T-cell (primary cell): ENCODE data around the gene TCEA3. TPM values are rescaled to one million over a fixed set of nuclear protein-coding genes. Genes with fewer than 3 reads are reported as not detected.

Experiments used
- ATAC-seq, 4 experiments: fragments of 200-7000 bp in 3 of 4; fragments of 150-1000 bp in 1 of 4; cut with Tn5 transposase; replicated peaks in 1 of 4; 1 replicate in 3 of 4; 2 replicates in 1 of 4; pipeline ENCODE4 v1.10.0; 2021; ENCODE audit warnings: moderate library complexity in 3 of 4, mild to moderate bottlenecking in 2 of 4, moderate number of reproducible peaks in 1 of 4
- CTCF ChIA-PET, 2 donors: fragments of 300-600 bp; sonication (Branson Sonifier 250); formaldehyde crosslinking; loops; one replicate each; lab custom pipeline; 2022; ENCODE audit warnings: antibody characterized with exemption in 2 of 2; lab: Charles Lee
- POLR2A ChIA-PET, 2 donors: fragments of 300-600 bp; sonication (Branson Sonifier 250); formaldehyde crosslinking; loops; one replicate each; lab custom pipeline; 2022; ENCODE audit warnings: antibody characterized with exemption in 2 of 2; lab: Charles Lee
- DNase-seq, 35 experiments: peaks; one replicate each; pipeline versions ENCODE4 v3.0.0 to v3.0.0-alpha.2; 2013 to 2023
- H3K27ac ChIP-seq: one replicate; pipeline ENCODE4 v1.5.1; 2013; ENCODE audit warnings: low read length
- H3K27me3 ChIP-seq, 2 experiments: replicated peaks in 1 of 2; 1 replicate in 1 of 2; 2 replicates in 1 of 2; pipeline versions ENCODE4 v1.6.1 to v1.7.0; 2013; ENCODE audit warnings: low read length in 1 of 2, mixed read lengths in 1 of 2; ENCODE audit not compliant: control insufficient read depth in 2 of 2, insufficient read depth in 2 of 2; ENCODE audit errors: extremely low read depth in 1 of 2
- H3K36me3 ChIP-seq, 2 donors: 1 replicate in 1 of 2; 2 replicates in 1 of 2; pipeline versions ENCODE4 v1.6.1 to v1.7.0; 2013; ENCODE audit warnings: low read length in 1 of 2; ENCODE audit not compliant: control insufficient read depth in 2 of 2, insufficient read depth in 1 of 2; ENCODE audit errors: extremely low read depth in 1 of 2
- H3K4me1 ChIP-seq, 2 experiments: 1 replicate in 1 of 2; 2 replicates in 1 of 2; pipeline versions ENCODE4 v1.6.1 to v1.7.0; 2013; ENCODE audit warnings: low read length in 2 of 2, mixed read lengths in 1 of 2; ENCODE audit not compliant: insufficient read depth in 2 of 2, control insufficient read depth in 1 of 2; ENCODE audit errors: extremely low read depth in 1 of 2
- H3K4me3 ChIP-seq, 2 donors: 1 replicate in 1 of 2; 2 replicates in 1 of 2; pipeline versions ENCODE4 v1.5.1 to v1.7.0; 2013; ENCODE audit warnings: mild to moderate bottlenecking in 2 of 2, low read length in 1 of 2, moderate library complexity in 1 of 2; ENCODE audit not compliant: control insufficient read depth in 1 of 2; ENCODE audit errors: extremely low read depth in 1 of 2
- H3K9me3 ChIP-seq: 2 replicates; pipeline ENCODE4 v1.7.0; 2013
- H3K27ac Mint-ChIP-seq, 2 donors: one replicate each; pipeline ENCODE4 v1.8.0; 2020 to 2021; ENCODE audit warnings: mild to moderate bottlenecking in 2 of 2, mixed read lengths in 2 of 2
- H3K27me3 Mint-ChIP-seq, 2 donors: one replicate each; pipeline ENCODE4 v1.8.0; 2021 to 2022; ENCODE audit warnings: mixed read lengths in 2 of 2
- H3K36me3 Mint-ChIP-seq: one replicate; pipeline ENCODE4 v1.8.0; 2021; ENCODE audit warnings: mixed read lengths
- H3K4me1 Mint-ChIP-seq, 3 donors: one replicate each; pipeline ENCODE4 v1.8.0; 2020 to 2022; ENCODE audit warnings: mixed read lengths in 3 of 3, mild to moderate bottlenecking in 1 of 3
- H3K4me3 Mint-ChIP-seq, 3 donors: one replicate each; pipeline ENCODE4 v1.8.0; 2020 to 2022; ENCODE audit warnings: mild to moderate bottlenecking in 3 of 3, mixed read lengths in 3 of 3, moderate library complexity in 3 of 3
- H3K9me3 Mint-ChIP-seq, 3 donors: one replicate each; pipeline ENCODE4 v1.8.0; 2020 to 2022; ENCODE audit warnings: mixed read lengths in 3 of 3
- WGBS: methylation state at CpG from one replicate; pipeline ENCODE4 v1.1.5; 2013; ENCODE audit warnings: missing lambda C conversion rate; ENCODE audit not compliant: insufficient coverage; 5-methylcytosine and 5-hydroxymethylcytosine counted together
- total RNA-seq, 35 experiments: library from RNA in 6 of 35; stranded (reverse) in 6 of 35; fragments of 120-200 nt in 1 of 35; gene quantifications; one replicate each; pipeline versions ENCODE4 v1.2.1 to v1.2.4 and lab custom pipeline; 2013 to 2026

TCEA3 gene
- total RNA-seq, 5 donors from 2014 or later (not counting 1 experiment from before 2014, with no cell fraction given): 16.1 to 39.9 (median 32.4) TPM

DNA sequence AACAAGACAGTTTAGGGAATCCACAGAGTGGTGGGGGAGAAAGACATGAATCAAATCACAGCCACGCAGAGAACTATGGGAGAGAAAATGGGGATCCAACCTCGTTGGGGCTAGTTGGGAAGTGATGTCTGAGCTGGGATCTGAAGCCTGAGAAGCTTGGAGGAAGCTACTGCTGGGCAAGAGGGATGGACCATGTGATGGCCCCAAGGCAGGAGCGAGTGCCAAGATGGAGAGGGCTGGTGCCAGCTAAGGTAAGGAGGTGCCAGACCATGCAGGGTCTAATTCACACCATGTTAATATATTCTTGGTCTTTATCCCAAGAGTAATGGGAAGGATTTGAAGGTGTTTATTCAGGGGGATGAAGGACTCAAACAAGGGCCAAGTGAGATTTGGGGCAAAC lies 18.2 kb upstream of the TCEA3 start:
- Histone ChIP-seq H3K36me3 (no peaks in the 10 kb centered on the region), H3K27ac (no peak overlapping the region), H3K27me3 (peaks cover 0 to 12% of the 10 kb centered on the region in 2 experiments), H3K4me1 (no peaks in the 10 kb centered on the region), H3K4me3 (no peak overlapping the region), H3K9me3 (no peaks in the 10 kb centered on the region)
- 63% methylated on average over 2 of the region's 3 CpGs for WGBS
- Mint-ChIP-seq H3K27ac (no peak overlapping the region), H3K4me1 (no peaks in the 10 kb centered on the region), H3K4me3 (no peak overlapping the region), H3K9me3 (no peaks in the 10 kb centered on the region), H3K36me3 (no peaks in the 10 kb centered on the region), H3K27me3 (no peaks in the 10 kb centered on the region)
- ChIA-PET POLR2A (no interaction called here), CTCF (no interaction called here)
- DNase-seq (no peak), ATAC-seq (no peak)

DNA sequence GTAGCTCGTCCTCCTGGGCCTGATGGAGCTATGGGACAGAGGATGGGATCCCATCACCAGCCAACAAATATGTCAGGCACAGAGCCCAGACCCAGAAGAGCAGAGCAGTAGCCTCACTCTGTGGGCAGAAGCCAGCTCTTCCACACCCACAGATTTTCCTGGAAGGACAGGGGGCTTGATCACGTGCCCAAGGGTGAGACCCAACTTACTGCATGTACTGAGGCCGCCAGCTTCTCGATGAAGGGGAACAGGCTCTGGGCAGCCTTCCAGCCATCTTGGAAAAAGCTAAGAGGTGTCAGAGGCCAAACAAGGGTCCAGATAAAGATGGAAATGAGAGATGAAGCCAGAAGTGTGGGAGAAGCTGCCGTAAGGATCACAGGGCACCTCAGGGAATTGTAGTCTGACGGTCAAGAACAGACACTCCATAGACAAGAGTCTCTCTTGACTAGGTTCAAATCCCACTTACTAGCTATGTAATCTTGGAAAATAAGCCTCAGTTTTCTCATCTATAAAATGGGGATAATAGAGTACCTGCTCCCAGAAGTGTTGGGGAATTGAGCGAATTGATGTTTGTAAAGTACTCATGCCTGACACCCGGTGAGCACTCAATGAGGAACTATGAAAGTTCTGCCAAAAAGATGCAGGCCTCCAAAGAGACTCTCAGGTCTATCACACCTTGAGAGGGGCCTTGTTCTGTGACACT lies 17.0 kb upstream of the TCEA3 start:
- Histone ChIP-seq H3K4me1 (peaks cover 0 to 4% of the 10 kb centered on the region in 2 experiments), H3K27ac (no peak overlapping the region), H3K36me3 (no peaks in the 10 kb centered on the region), H3K4me3 (no peak overlapping the region), H3K9me3 (no peaks in the 10 kb centered on the region), H3K27me3 (peaks cover 0 to 17% of the 10 kb centered on the region in 2 experiments)
- 71% methylated on average over 5 of the region's 8 CpGs for WGBS
- Mint-ChIP-seq H3K36me3 (no peaks in the 10 kb centered on the region), H3K27me3 (no peaks in the 10 kb centered on the region), H3K9me3 (no peaks in the 10 kb centered on the region), H3K4me3 (no peak overlapping the region), H3K27ac (no peak overlapping the region), H3K4me1 (no peaks in the 10 kb centered on the region)
- POLR2A ChIA-PET: no interaction called here
- ATAC-seq (no peak), DNase-seq (no peak)
- CTCF ChIA-PET: no interaction called here

GRCh38 chr1:23438545-23438944 lies 14.0 kb upstream of the TCEA3 start:
- 62% methylated on average over 2 of the region's 8 CpGs for WGBS
- H3K4me3 Mint-ChIP-seq: no peak overlapping the region
- peaks cover 0 to 4% of the 10 kb centered on the region in 2 experiments for H3K4me1 ChIP-seq
- H3K27ac ChIP-seq: no peak overlapping the region
- H3K27me3 ChIP-seq: peaks cover 0 to 17% of the 10 kb centered on the region in 2 experiments
- no peaks in the 10 kb centered on the region for H3K36me3 ChIP-seq
- DNase-seq: no peak
- POLR2A ChIA-PET: no interaction called here
- CTCF ChIA-PET: no interaction called here
- no peaks in the 10 kb centered on the region for H3K27me3 Mint-ChIP-seq
- H3K9me3 Mint-ChIP-seq: no peaks in the 10 kb centered on the region
- no peaks in the 10 kb centered on the region for H3K36me3 Mint-ChIP-seq
- H3K4me3 ChIP-seq: no peak overlapping the region
- no peak for ATAC-seq
- H3K9me3 ChIP-seq: no peaks in the 10 kb centered on the region
- H3K4me1 Mint-ChIP-seq: no peaks in the 10 kb centered on the region
- H3K27ac Mint-ChIP-seq: no peak overlapping the region

- no peaks in the 10 kb centered on the region for H3K9me3 Mint-ChIP-seq
- CTCF ChIA-PET: no interaction called here
Observed at GRCh38 chr1:23437355-23437664, 12.8 kb upstream of the TCEA3 start.

GRCh38 chr1:23436520-23437354 lies 12.2 kb upstream of the TCEA3 start:
- no peaks in the 10 kb centered on the region for H3K36me3 Mint-ChIP-seq
- no peak overlapping the region for H3K4me3 ChIP-seq
- no peaks in the 10 kb centered on the region for H3K36me3 ChIP-seq
- no peak overlapping the region for H3K27ac ChIP-seq
- H3K9me3 Mint-ChIP-seq: no peaks in the 10 kb centered on the region
- ChIA-PET CTCF (no interaction called here), POLR2A (interaction anchor here in 1 of 2 donors (0.7 kb wide), 1 partner anchor 108 kb away, joined by 5 read pairs; no protein-coding TSS in a partner anchor)
- peaks cover 0 to 4% of the 10 kb centered on the region in 2 experiments for H3K4me1 ChIP-seq
- DNase-seq (peak in 30 of 35 experiments; percentile 8 to 59 (median 30)), ATAC-seq (peak; percentile 52 to 85 (median 66))
- no peaks in the 10 kb centered on the region for H3K4me1 Mint-ChIP-seq
- H3K4me3 Mint-ChIP-seq: no peak overlapping the region
- WGBS: 70% methylated on average over 41 of the region's 49 CpGs
- H3K27ac Mint-ChIP-seq: no peak overlapping the region
- H3K27me3 Mint-ChIP-seq: no peaks in the 10 kb centered on the region
- H3K9me3 ChIP-seq: no peaks in the 10 kb centered on the region
- H3K27me3 ChIP-seq: peaks cover 0 to 17% of the 10 kb centered on the region in 2 experiments

More at GRCh38 chr1:23437355-23437664, 12.8 kb upstream of the TCEA3 start:
- Mint-ChIP-seq H3K27ac (no peak overlapping the region), H3K4me1 (no peaks in the 10 kb centered on the region), H3K27me3 (no peaks in the 10 kb centered on the region), H3K4me3 (no peak overlapping the region), H3K36me3 (no peaks in the 10 kb centered on the region)
- WGBS: 90% methylated on average over 13 of the region's 13 CpGs
- peaks cover 0 to 4% of the 10 kb centered on the region in 2 experiments for H3K4me1 ChIP-seq
- no peaks in the 10 kb centered on the region for H3K9me3 ChIP-seq
- H3K27me3 ChIP-seq: peaks cover 0 to 17% of the 10 kb centered on the region in 2 experiments
- H3K4me3 ChIP-seq: no peak overlapping the region
- no peaks in the 10 kb centered on the region for H3K36me3 ChIP-seq
- POLR2A ChIA-PET: interaction anchor here in 1 of 2 donors (0.7 kb wide), 1 partner anchor 107 kb away, joined by 5 read pairs; no protein-coding TSS in a partner anchor
- H3K27ac ChIP-seq: no peak overlapping the region
- ATAC-seq (no peak), DNase-seq (no peak)

DNA sequence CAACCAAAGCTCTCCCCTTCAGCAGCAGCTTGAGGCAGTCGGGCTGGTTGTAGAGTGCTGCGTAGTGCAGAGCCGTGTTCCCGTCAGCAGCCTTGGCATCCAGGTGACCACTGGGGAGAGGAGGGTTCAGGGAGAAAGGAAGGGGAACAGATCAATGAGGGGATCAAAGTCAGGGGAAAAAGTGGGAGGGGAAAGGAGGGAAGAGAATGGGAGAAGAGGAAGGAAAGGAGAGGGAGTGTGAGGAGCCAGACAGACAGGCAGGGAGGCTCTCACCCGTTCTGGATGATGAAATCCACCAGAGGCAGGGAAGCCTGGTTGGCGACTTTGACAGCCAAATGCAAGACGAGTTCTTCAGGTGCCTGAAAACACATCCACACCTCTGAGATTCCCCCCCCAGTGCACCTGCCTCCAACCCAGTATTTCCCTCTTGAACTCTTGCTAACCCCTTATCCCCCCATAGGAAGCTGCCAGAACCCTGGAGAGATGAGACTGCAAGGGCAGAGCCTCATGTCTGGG lies 9.8 kb upstream of the TCEA3 start:
- ChIA-PET CTCF (no interaction called here), POLR2A (no interaction called here)
- H3K36me3 Mint-ChIP-seq: no peaks in the 10 kb centered on the region
- peaks cover 0 to 4% of the 10 kb centered on the region in 2 experiments for H3K4me1 ChIP-seq
- H3K27ac ChIP-seq: no peak overlapping the region
- ATAC-seq (no peak), DNase-seq (no peak)
- no peaks in the 10 kb centered on the region for H3K9me3 ChIP-seq
- H3K27ac Mint-ChIP-seq: no peak overlapping the region
- no peaks in the 10 kb centered on the region for H3K36me3 ChIP-seq
- peaks cover 0 to 11% of the 10 kb centered on the region in 2 experiments for H3K27me3 ChIP-seq
- no peaks in the 10 kb centered on the region for H3K27me3 Mint-ChIP-seq
- WGBS: 92% methylated on average over 4 of the region's 7 CpGs
- no peaks in the 10 kb centered on the region for H3K9me3 Mint-ChIP-seq
- H3K4me1 Mint-ChIP-seq: peaks cover 0 to 3% (median 0%) of the 10 kb centered on the region in 3 donors
- H3K4me3 Mint-ChIP-seq: no peak overlapping the region
- H3K4me3 ChIP-seq: no peak overlapping the region
